Nucleus accumbens (tissue), 56 donors: ENCODE measurements around the gene ISM1.
A peak's percentile ranks its signal among the peaks of the same experiment; 100 is the strongest.

ENCODE experiments used
- DNase-seq, 56 donors: peaks; one replicate each; lab custom pipeline; 2025; lab: John Stamatoyannopoulos, UW

Gene ISM1

GRCh38 chr20:13251106-13251903 lies 30.2 kb downstream of the ISM1 start:
- DNase-seq, result no peak

GRCh38 chr20:13251904-13252297 lies 30.8 kb downstream of the ISM1 start:
- no peak for DNase-seq

- DNase-seq, result no peak
Measured at GRCh38 chr20:13255356-13255755, 34.3 kb downstream of the ISM1 start.

- DNase-seq, result no peak
Measured at GRCh38 chr20:13256606-13257005, 35.5 kb downstream of the ISM1 start.

GRCh38 chr20:13259921-13260320 lies 38.8 kb downstream of the ISM1 start:
- no peak for DNase-seq

- no peak for DNase-seq
Measured at GRCh38 chr20:13260650-13261279, 39.7 kb downstream of the ISM1 start.

GRCh38 chr20:13261460-13262301 lies 40.6 kb downstream of the ISM1 start:
- peak in 6 of 56 donors; percentile 0 to 33 (median 4) for DNase-seq

GRCh38 chr20:13262302-13262650 lies 41.2 kb downstream of the ISM1 start:
- DNase-seq, result no peak

GRCh38 chr20:13262671-13263360 lies 41.7 kb downstream of the ISM1 start:
- no peak for DNase-seq

GRCh38 chr20:13263451-13263850 lies 42.4 kb downstream of the ISM1 start:
- no peak for DNase-seq

GRCh38 chr20:13264907-13265306 lies 43.8 kb downstream of the ISM1 start:
- DNase-seq, result no peak

- no peak for DNase-seq
Measured at GRCh38 chr20:13265941-13266340, 44.9 kb downstream of the ISM1 start.

GRCh38 chr20:13267231-13267630 lies 46.2 kb downstream of the ISM1 start:
- no peak for DNase-seq

- DNase-seq, result no peak
Measured at GRCh38 chr20:13268953-13269352, 47.9 kb downstream of the ISM1 start.

- DNase-seq, result no peak
Measured at GRCh38 chr20:13270211-13270610, 49.1 kb downstream of the ISM1 start.

GRCh38 chr20:13271098-13271497 lies 50.0 kb downstream of the ISM1 start:
- DNase-seq, result no peak

GRCh38 chr20:13271977-13272975 lies 51.2 kb downstream of the ISM1 start:
- DNase-seq, result no peak

- peak in 2 of 56 donors; percentile 0 to 12 for DNase-seq
Measured at GRCh38 chr20:13274275-13274861, 53.3 kb downstream of the ISM1 start.

GRCh38 chr20:13276945-13277541 lies 56.0 kb downstream of the ISM1 start:
- DNase-seq, result no peak
